ENCODE data around the gene TOX4.
"Not testable (repeated sequence)": the region's sequence is repeated elsewhere in the genome, so short reads cannot be mapped to it uniquely, and the experiment has no call there.

TOX4 gene

DNA sequence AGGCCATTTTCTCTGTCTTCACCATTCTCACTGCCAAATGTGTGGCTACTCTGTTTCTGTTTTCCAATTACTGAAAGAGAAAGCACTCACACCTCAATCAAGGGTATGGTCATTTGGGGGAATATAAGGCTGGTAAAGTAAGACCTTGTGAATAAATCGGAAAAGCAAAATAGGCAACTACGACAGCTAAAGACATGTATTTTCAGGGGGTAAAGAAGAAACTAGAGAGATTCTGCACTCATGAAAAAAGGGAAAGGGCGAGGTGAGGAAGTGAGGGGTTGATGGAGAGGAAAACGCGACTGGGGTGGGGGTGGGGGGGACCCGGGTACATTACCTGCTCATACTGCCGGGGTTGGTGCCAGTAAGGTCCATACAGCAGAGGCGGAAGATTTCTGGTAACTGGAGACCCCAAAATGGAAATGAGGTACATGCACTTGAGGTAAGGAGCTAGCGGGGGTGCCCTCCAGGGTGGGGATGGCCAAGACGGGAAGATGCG, 40.4 kb upstream of the TOX4 start:
- Histone ChIP-seq H3K9me3 (ENCODE audit: insufficient read depth, low read length, severe bottlenecking) (no peaks in the 10 kb centered on the region), H3K36me3 (ENCODE audit: insufficient read depth, low read length) (peaks cover 6% of the 10 kb centered on the region), H3K27me3 (ENCODE audit: insufficient read depth, low read length, poor library complexity) (no peaks in the 10 kb centered on the region), H3K9ac (ENCODE audit: low read depth, low read length) (peak overlapping the region; percentile 68), H3K4me2 (ENCODE audit: insufficient read depth, low read length) (peak overlapping the region; percentile 91), H3K27ac (ENCODE audit: low read length) (peak overlapping the region; percentile 66), H2AFZ (ENCODE audit: low read depth, low read length) (peak overlapping the region; percentile 63), H3K4me1 (ENCODE audit: insufficient read depth, low read length) (peaks cover 38% of the 10 kb centered on the region), H4K20me1 (ENCODE audit: insufficient read depth, low read length) (peaks cover 29% of the 10 kb centered on the region; the same call in 1 of the 2 replicates), H3K4me3 (ENCODE audit: low read depth in 1 of 2, low read length in 2 of 2) (peak overlapping the region; percentile 58 to 72), H3K79me2 (ENCODE audit: insufficient read depth, low read length) (peaks cover 96% of the 10 kb centered on the region)
- DNase-seq (no peak), ATAC-seq (ENCODE audit: insufficient read depth, low read depth) (no peak)
- TF ChIP-seq EZH2 (IDR thresholded peaks at IDR 0.05; ENCODE audit: borderline replicate concordance, low read depth, low read length, severe bottlenecking): no peak
- no peak for TF ChIP-seq CTCF (IDR thresholded peaks at IDR 0.05; ENCODE audit: borderline replicate concordance, extremely low read depth, low read length, poor library complexity, severe bottlenecking)

GRCh38 chr14:21437063-21437901, 39.7 kb upstream of the TOX4 start:
- Histone ChIP-seq H3K4me1 (ENCODE audit: insufficient read depth, low read length) (peaks cover 38% of the 10 kb centered on the region), H3K9me3 (ENCODE audit: insufficient read depth, low read length, severe bottlenecking) (no peaks in the 10 kb centered on the region), H2AFZ (ENCODE audit: low read depth, low read length) (peak overlapping the region; percentile 74), H3K9ac (ENCODE audit: low read depth, low read length) (peak overlapping the region; percentile 68), H3K4me2 (ENCODE audit: insufficient read depth, low read length) (peak overlapping the region; percentile 91), H3K36me3 (ENCODE audit: insufficient read depth, low read length) (peaks cover 3% of the 10 kb centered on the region; the same call in 1 of the 2 replicates), H3K4me3 (ENCODE audit: low read depth in 1 of 2, low read length in 2 of 2) (peak overlapping the region; percentile 58 to 72), H3K79me2 (ENCODE audit: insufficient read depth, low read length) (peaks cover 96% of the 10 kb centered on the region), H3K27ac (ENCODE audit: low read length) (peak overlapping the region; percentile 86), H4K20me1 (ENCODE audit: insufficient read depth, low read length) (peaks cover 28% of the 10 kb centered on the region; the same call in 1 of the 2 replicates), H3K27me3 (ENCODE audit: insufficient read depth, low read length, poor library complexity) (no peaks in the 10 kb centered on the region)
- TF ChIP-seq CTCF (IDR thresholded peaks at IDR 0.05; ENCODE audit: borderline replicate concordance, extremely low read depth, low read length, poor library complexity, severe bottlenecking): no peak
- DNase-seq (peak; percentile 99), ATAC-seq (ENCODE audit: insufficient read depth, low read depth) (peak; percentile 98)

DNA sequence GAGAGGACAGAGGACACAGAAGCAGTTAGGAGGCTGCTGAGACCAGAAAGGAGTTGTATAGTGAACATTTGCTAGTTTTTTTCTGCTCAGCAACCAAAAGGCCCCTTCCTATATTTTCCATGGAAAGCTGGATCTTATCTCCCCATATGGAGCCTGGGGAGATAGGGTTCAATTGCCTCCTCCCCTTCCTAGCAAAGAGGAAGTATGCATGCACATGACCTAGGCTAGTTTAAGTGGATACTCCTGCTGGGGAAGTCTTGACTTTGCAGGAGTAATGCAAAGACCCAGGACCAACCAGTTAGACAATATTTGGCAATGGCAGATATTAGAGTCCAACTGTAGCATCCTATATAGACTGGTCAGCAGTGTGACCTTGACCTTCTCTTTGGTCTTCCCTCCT, 36.1 kb upstream of the TOX4 start:
- H3K27ac ChIP-seq (ENCODE audit: low read length): no peak overlapping the region
- ATAC-seq (ENCODE audit: insufficient read depth, low read depth): no peak
- no peak for TF ChIP-seq EZH2 (IDR thresholded peaks at IDR 0.05; ENCODE audit: borderline replicate concordance, low read depth, low read length, severe bottlenecking)
- TF ChIP-seq CTCF (IDR thresholded peaks at IDR 0.05; ENCODE audit: borderline replicate concordance, extremely low read depth, low read length, poor library complexity, severe bottlenecking): no peak
- no peak for DNase-seq
- peaks cover 22% of the 10 kb centered on the region; the same call in 1 of the 2 replicates for H4K20me1 ChIP-seq (ENCODE audit: insufficient read depth, low read length)
- H3K79me2 ChIP-seq (ENCODE audit: insufficient read depth, low read length): peaks cover 93% of the 10 kb centered on the region
- no peaks in the 10 kb centered on the region for H3K36me3 ChIP-seq (ENCODE audit: insufficient read depth, low read length)
- no peaks in the 10 kb centered on the region for H3K27me3 ChIP-seq (ENCODE audit: insufficient read depth, low read length, poor library complexity)
- no peaks in the 10 kb centered on the region for H3K9me3 ChIP-seq (ENCODE audit: insufficient read depth, low read length, severe bottlenecking)
- no peak overlapping the region for H3K9ac ChIP-seq (ENCODE audit: low read depth, low read length)
- peaks cover 24% of the 10 kb centered on the region for H3K4me1 ChIP-seq (ENCODE audit: insufficient read depth, low read length)
- H3K4me2 ChIP-seq (ENCODE audit: insufficient read depth, low read length): no peak overlapping the region
- no peak overlapping the region for H2AFZ ChIP-seq (ENCODE audit: low read depth, low read length)
- no peak overlapping the region for H3K4me3 ChIP-seq (ENCODE audit: low read depth in 1 of 2, low read length in 2 of 2)

GRCh38 chr14:21442657-21443056, 34.3 kb upstream of the TOX4 start:
- Histone ChIP-seq H3K79me2 (ENCODE audit: insufficient read depth, low read length) (peaks cover 94% of the 10 kb centered on the region), H3K4me1 (ENCODE audit: insufficient read depth, low read length) (peaks cover 13% of the 10 kb centered on the region), H4K20me1 (ENCODE audit: insufficient read depth, low read length) (peaks cover 33% of the 10 kb centered on the region; the same call in 1 of the 2 replicates)
- not testable (repeated sequence) for H3K36me3 ChIP-seq (ENCODE audit: insufficient read depth, low read length); ATAC-seq (ENCODE audit: insufficient read depth, low read depth); H2AFZ ChIP-seq (ENCODE audit: low read depth, low read length); H3K9me3 ChIP-seq (ENCODE audit: insufficient read depth, low read length, severe bottlenecking); H3K4me3 ChIP-seq (ENCODE audit: low read depth in 1 of 2, low read length in 2 of 2); H3K27me3 ChIP-seq (ENCODE audit: insufficient read depth, low read length, poor library complexity); H3K4me2 ChIP-seq (ENCODE audit: insufficient read depth, low read length); DNase-seq; H3K27ac ChIP-seq (ENCODE audit: low read length); H3K9ac ChIP-seq (ENCODE audit: low read depth, low read length)
